GM06990 (cell line): ENCODE measurements around the gene PIM1.

Source experiments
- DNase-seq: peaks from one replicate; pipeline ENCODE4 v3.0.0-alpha.2; 2011; ENCODE audit not compliant: insufficient read length; ENCODE audit errors: extremely low read depth
- H3K27me3 ChIP-seq: replicated peaks from 2 replicates; pipeline ENCODE4 v1.6.0; 2011; ENCODE audit warnings: low read length; ENCODE audit not compliant: control insufficient read depth, insufficient read depth
- H3K36me3 ChIP-seq: 2 replicates; pipeline ENCODE4 v1.5.1; 2011; ENCODE audit warnings: low read length; ENCODE audit not compliant: control insufficient read depth, insufficient read depth
- H3K4me3 ChIP-seq: replicated peaks from 2 replicates; pipeline ENCODE4 v1.5.1; 2011; ENCODE audit warnings: low read depth, mild to moderate bottlenecking, control low read depth, low read length
- TF ChIP-seq, protein P1 (sequence below): IDR thresholded peaks from 2 replicates; pipeline ENCODE4 v1.5.1; 2011; ENCODE audit warnings: low read length, control low read depth, mild to moderate bottlenecking, inconsistent platforms; ENCODE audit not compliant: insufficient read depth, poor library complexity, severe bottlenecking

The PIM1 gene

DNA sequence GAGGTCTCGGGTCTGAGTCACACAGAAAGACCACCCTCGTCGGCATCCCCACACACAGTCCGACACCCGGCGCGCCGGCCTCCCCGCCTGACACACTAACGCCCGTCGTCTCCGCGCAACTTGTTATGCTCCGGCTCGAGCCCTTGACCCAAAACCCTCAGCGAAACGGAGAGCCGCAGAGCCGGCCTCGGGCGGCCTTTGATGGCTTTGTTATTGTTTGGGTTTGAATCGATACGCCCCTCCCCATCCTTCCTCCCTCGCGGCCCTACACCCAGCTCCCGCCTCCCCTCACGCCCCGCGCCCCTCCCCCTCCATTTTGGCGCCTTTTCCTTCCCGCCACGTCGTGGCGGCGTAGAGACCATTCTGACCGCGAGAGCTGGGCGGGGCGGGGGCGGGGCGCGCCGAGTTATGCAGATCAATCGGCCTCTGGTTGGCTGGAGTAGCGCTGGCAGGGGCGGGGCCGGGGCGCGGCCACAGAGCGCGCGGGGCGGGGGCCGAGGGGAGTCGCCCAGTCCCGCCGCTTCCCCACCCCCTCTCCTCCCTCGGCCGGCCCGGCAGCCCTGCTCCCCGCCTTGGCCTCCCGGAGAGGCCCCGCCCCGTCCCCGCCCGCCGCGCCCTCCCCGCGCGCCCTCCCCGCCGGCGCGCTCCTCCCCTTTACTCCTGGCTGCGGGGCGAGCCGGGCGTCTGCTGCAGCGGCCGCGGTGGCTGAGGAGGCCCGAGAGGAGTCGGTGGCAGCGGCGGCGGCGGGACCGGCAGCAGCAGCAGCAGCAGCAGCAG is at the start of gene PIM1:
Gene PIM1 (plus strand): TSS at position 657 of the 777 bp plus-strand sequence. CDS start 424 bp downstream, outside the sequence.
- Histone ChIP-seq H3K36me3 (peaks cover 9% of the 10 kb centered on the region), H3K27me3 (no peaks in the 10 kb centered on the region), H3K4me3 (peak within 1 kb of the TSS; percentile 87)
- TF ChIP-seq, protein P1, sequence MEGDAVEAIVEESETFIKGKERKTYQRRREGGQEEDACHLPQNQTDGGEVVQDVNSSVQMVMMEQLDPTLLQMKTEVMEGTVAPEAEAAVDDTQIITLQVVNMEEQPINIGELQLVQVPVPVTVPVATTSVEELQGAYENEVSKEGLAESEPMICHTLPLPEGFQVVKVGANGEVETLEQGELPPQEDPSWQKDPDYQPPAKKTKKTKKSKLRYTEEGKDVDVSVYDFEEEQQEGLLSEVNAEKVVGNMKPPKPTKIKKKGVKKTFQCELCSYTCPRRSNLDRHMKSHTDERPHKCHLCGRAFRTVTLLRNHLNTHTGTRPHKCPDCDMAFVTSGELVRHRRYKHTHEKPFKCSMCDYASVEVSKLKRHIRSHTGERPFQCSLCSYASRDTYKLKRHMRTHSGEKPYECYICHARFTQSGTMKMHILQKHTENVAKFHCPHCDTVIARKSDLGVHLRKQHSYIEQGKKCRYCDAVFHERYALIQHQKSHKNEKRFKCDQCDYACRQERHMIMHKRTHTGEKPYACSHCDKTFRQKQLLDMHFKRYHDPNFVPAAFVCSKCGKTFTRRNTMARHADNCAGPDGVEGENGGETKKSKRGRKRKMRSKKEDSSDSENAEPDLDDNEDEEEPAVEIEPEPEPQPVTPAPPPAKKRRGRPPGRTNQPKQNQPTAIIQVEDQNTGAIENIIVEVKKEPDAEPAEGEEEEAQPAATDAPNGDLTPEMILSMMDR, result no peak
- peak; percentile 98 for DNase-seq

DNA sequence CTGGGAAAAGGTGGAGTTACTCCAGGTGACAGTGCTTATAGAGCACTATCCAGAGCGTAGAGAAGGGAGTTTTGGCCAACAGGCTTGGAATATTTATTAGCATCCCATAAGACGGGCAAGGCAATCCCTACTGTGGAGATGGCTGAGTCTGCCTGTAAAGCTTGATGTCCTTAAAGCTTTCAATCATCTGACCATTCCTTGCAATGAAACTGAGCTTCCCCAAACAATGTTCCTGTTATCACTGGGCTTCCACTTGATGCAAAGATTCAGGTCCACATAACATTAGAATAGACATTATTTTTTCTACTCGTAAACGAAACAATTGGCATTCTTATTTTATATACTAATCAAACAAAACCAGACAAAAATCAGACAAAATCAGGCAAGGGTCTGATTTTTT is 48.4 kb upstream of the PIM1 start:
- H3K36me3 ChIP-seq, result no peaks in the 10 kb centered on the region
- H3K4me3 ChIP-seq, result no peak overlapping the region
- no peaks in the 10 kb centered on the region for H3K27me3 ChIP-seq
- TF ChIP-seq, protein P1, result no peak
- no peak for DNase-seq

DNA sequence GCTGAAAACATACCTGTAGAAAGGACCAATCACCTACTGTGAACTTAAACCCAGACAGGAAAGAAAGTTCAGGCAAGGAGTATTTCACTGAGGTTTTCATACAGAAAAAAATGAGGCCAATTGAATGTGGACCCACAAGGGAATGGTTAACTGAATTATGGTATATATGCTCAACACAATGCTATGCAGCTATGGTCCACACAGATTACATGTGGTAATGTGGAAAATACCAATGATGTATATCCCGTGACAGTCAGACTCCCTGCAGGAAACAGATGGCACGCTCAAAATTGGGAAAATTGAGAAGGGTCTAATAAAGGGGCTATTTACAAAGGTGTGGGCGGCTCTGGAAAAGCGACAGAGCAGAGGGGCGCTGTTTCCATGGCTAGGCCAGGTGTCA is 47.1 kb upstream of the PIM1 start:
- TF ChIP-seq, protein P1, result no peak
- H3K4me3 ChIP-seq, result no peak overlapping the region
- no peaks in the 10 kb centered on the region for H3K36me3 ChIP-seq
- H3K27me3 ChIP-seq, result no peaks in the 10 kb centered on the region
- no peak for DNase-seq

DNA sequence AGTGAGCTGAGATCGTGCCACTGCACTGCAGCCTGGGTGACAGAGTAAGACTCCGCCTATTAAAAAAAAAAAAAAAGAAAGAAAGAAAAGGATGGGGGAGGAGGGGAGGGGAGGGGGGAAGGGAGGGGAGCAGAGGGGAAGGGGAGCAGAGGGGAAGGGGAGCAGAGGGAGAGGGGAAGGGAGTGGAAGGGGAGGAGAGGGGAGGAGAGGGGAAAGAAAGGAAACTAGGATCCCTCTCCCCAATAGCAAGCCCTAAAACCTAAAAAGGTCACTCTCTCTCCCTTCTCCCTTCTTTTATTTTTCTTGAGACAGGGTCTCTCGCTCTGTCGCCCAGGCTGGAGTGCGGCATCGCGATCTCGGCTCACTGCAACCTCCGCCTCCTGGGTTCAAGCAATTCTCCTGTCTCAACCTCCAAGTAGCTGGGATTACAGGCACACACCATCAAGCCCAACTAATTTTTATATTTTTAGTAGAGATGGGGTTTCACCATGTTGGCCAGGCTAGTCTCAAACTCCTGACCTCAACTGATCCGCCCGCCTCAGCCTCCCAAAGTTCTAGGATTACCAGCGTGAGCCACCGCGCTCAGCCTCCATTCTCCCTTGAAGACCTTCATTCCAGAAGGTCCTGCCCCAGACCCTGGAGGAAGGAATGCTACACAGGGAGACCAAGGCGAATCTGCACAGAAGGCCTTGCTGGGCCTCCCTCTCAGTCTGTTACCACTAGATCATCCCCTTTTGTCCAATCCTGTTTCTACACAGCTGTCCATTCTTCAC is 45.8 kb upstream of the PIM1 start:
- no peak overlapping the region for H3K4me3 ChIP-seq
- TF ChIP-seq, protein P1, result no peak
- H3K27me3 ChIP-seq, result no peaks in the 10 kb centered on the region
- DNase-seq, result no peak
- no peaks in the 10 kb centered on the region for H3K36me3 ChIP-seq

DNA sequence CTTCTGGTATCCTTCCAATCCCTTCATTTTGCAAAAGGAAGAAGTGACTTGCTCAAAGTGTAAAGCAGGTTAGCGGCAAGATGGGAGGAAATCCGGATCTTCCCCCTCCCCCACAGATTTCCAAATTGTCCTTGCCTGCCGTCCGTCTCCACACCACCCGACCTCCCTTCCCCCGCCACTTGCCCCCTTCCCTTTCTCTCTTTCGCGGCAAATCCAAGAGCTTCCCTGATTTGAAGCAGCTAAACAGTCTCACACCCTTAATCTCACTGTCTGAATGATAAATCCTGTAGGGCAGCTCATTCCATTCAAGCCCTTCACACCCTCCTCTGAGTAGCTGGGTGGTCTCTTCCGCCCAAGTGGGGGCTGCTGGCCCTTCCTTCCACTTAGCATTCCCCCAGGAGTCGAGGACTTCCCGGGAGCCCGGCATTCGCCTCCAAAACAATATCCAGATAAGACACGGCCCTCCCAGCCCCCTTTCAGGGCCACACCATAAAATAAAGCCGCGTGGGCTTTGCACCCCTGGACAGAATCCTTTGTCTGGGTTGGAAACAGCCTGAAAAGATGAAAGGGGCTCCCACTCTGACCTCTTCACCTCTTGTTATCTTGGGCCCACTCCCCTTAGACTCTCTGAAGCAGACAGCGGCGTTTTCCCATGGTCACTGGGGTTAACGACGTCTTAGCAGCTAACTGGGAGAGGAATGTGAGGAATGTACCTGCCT is 44.0 kb upstream of the PIM1 start:
- DNase-seq, result no peak

More for the DNA sequence above, 44.0 kb upstream of the PIM1 start:
- Histone ChIP-seq H3K4me3 (no peak overlapping the region), H3K27me3 (no peaks in the 10 kb centered on the region), H3K36me3 (no peaks in the 10 kb centered on the region)
- TF ChIP-seq, protein P1, result no peak
